CD14-positive monocyte (primary cell): ENCODE data around the gene NARS2. TPM values are rescaled to one million over a fixed set of nuclear protein-coding genes. Genes with fewer than 3 reads are reported as not detected.

ENCODE experiments used
- DNase-seq, 3 donors: peaks; one replicate each; pipeline ENCODE4 v3.0.0-alpha.2; 2011 to 2022
- H2AFZ ChIP-seq: 2 replicates; pipeline ENCODE4 v1.6.0; 2012; ENCODE audit warnings: mild to moderate bottlenecking, low read depth, low read length, inconsistent platforms; ENCODE audit not compliant: insufficient read depth, poor library complexity, severe bottlenecking
- H3K27ac ChIP-seq, 2 donors: 1 replicate in 1 of 2; 2 replicates in 1 of 2; pipeline ENCODE4 v1.5.1; 2012 to 2013; ENCODE audit warnings: low read length in 2 of 2, control low read depth in 1 of 2, inconsistent platforms in 1 of 2, low read depth in 1 of 2, mild to moderate bottlenecking in 1 of 2
- H3K27me3 ChIP-seq, 2 donors: one replicate each; pipeline versions ENCODE4 v1.6.0 to v1.6.1; 2011 to 2013; ENCODE audit warnings: low read length in 2 of 2; ENCODE audit not compliant: control insufficient read depth in 2 of 2, insufficient read depth in 2 of 2
- H3K36me3 ChIP-seq, 2 donors: replicated peaks in 1 of 2; 1 replicate in 1 of 2; 2 replicates in 1 of 2; pipeline versions ENCODE4 v1.5.1 to v1.6.1; 2012 to 2013; ENCODE audit warnings: low read length in 2 of 2, control low read depth in 1 of 2, inconsistent platforms in 1 of 2, mild to moderate bottlenecking in 1 of 2; ENCODE audit not compliant: insufficient read depth in 2 of 2, control insufficient read depth in 1 of 2
- H3K4me1 ChIP-seq, 2 donors: 1 replicate in 1 of 2; 2 replicates in 1 of 2; pipeline versions ENCODE4 v1.5.1 to v1.6.1; 2012 to 2013; ENCODE audit warnings: low read length in 2 of 2, control low read depth in 1 of 2, inconsistent platforms in 1 of 2, mild to moderate bottlenecking in 1 of 2, moderate library complexity in 1 of 2; ENCODE audit not compliant: insufficient read depth in 2 of 2, control insufficient read depth in 1 of 2
- H3K4me2 ChIP-seq: replicated peaks from 2 replicates; pipeline ENCODE3; 2012; ENCODE audit warnings: low read length, moderate library complexity, mild to moderate bottlenecking; ENCODE audit not compliant: poor library complexity, severe bottlenecking; ENCODE audit errors: extremely low read depth
- H3K4me3 ChIP-seq, 3 experiments: fragments of 200-600 bp in 1 of 3; sonication (generic) in 1 of 3; replicated peaks in 1 of 3; 1 replicate in 2 of 3; 2 replicates in 1 of 3; pipeline ENCODE4 v1.5.1; 2011 to 2013; ENCODE audit warnings: low read length in 3 of 3, mild to moderate bottlenecking in 3 of 3, control low read depth in 2 of 3, low read depth in 2 of 3, inconsistent platforms in 1 of 3, moderate library complexity in 1 of 3
- H3K79me2 ChIP-seq: 2 replicates; pipeline ENCODE4 v1.6.0; 2012; ENCODE audit warnings: mild to moderate bottlenecking, control low read depth, inconsistent platforms, low read length, moderate library complexity; ENCODE audit not compliant: insufficient read depth
- H3K9ac ChIP-seq: 2 replicates; pipeline ENCODE4 v1.6.0; 2017; ENCODE audit warnings: low read length, mild to moderate bottlenecking; ENCODE audit not compliant: insufficient read depth, poor library complexity, severe bottlenecking
- H3K9me3 ChIP-seq, 2 donors: replicated peaks in 1 of 2; 1 replicate in 1 of 2; 2 replicates in 1 of 2; pipeline versions ENCODE4 v1.5.1 to v1.6.1; 2012 to 2013; ENCODE audit warnings: low read length in 2 of 2, control low read depth in 1 of 2; ENCODE audit not compliant: control insufficient read depth in 1 of 2, insufficient read depth in 1 of 2
- H4K20me1 ChIP-seq: 2 replicates; pipeline ENCODE4 v1.6.0; 2012; ENCODE audit warnings: mild to moderate bottlenecking, low read length, control low read depth, moderate library complexity; ENCODE audit not compliant: insufficient read depth
- H3K27ac Mint-ChIP-seq, 7 donors: one replicate each; pipeline ENCODE4 v1.8.0; 2020; ENCODE audit warnings: mild to moderate bottlenecking in 7 of 7, mixed read lengths in 7 of 7, moderate library complexity in 6 of 7, inconsistent platforms in 2 of 7
- H3K27me3 Mint-ChIP-seq, 3 donors: one replicate each; pipeline ENCODE4 v1.8.0; 2021 to 2022; ENCODE audit warnings: low read depth in 3 of 3, mild to moderate bottlenecking in 3 of 3, mixed read lengths in 3 of 3, moderate library complexity in 3 of 3, inconsistent platforms in 1 of 3
- H3K36me3 Mint-ChIP-seq, 2 donors: one replicate each; pipeline ENCODE4 v1.8.0; 2020; ENCODE audit warnings: mixed read lengths in 2 of 2, inconsistent platforms in 1 of 2, mild to moderate bottlenecking in 1 of 2
- H3K4me1 Mint-ChIP-seq: one replicate; pipeline ENCODE4 v1.8.0; 2020; ENCODE audit warnings: mild to moderate bottlenecking, mixed read lengths
- H3K4me3 Mint-ChIP-seq, 2 donors: one replicate each; pipeline ENCODE4 v1.8.0; 2020; ENCODE audit warnings: mild to moderate bottlenecking in 2 of 2, mixed read lengths in 2 of 2, moderate library complexity in 1 of 2
- H3K9me3 Mint-ChIP-seq, 7 donors: one replicate each; pipeline ENCODE4 v1.8.0; 2020 to 2022; ENCODE audit warnings: mixed read lengths in 7 of 7, mild to moderate bottlenecking in 6 of 7, moderate library complexity in 6 of 7, inconsistent platforms in 2 of 7
- CTCF ChIP-seq: fragments of 200-600 bp; IDR thresholded peaks from one replicate; pipeline ENCODE4 v1.8.0; 2022; ENCODE audit warnings: antibody characterized with exemption, mild to moderate bottlenecking
- WGBS: methylation state at CpG from one replicate; pipeline ENCODE4 v1.1.5; 2013; ENCODE audit warnings: missing lambda C conversion rate; ENCODE audit not compliant: insufficient coverage; 5-methylcytosine and 5-hydroxymethylcytosine counted together
- intact Hi-C, 2 donors: fragments of 100-400 bp; cut with micrococcal nuclease; formaldehyde crosslinking; loops; one replicate each; pipeline versions ENCODE4 v1.15.0 to v1.15.1; 2023
- polyA plus RNA-seq, 3 donors: library from polyadenylated mRNA; depleted of rRNA in 1 of 3; unstranded in 2 of 3; stranded (reverse) in 1 of 3; fragments of 300-500 nt in 2 of 3; fragments of >200 nt in 1 of 3; fragmentation: Illumina TruSeq in 2 of 3; gene quantifications; 1 replicate in 2 of 3; 2 replicates in 1 of 3; pipeline ENCODE4 v1.2.3, GENCODE V29; 2012 to 2021

NARS2 gene
- polyA plus RNA-seq, 3 donors, result 4.3 to 6.6 (median 4.9) TPM

GRCh38 chr11:78560826-78561484 lies 13.7 kb downstream of the NARS2 start:
- Histone ChIP-seq H3K9me3 (no peaks in the 10 kb centered on the region), H3K27me3 (no peaks in the 10 kb centered on the region), H3K27ac (peak overlapping the region in 1 of 2 donors; percentile 79), H2AFZ (peak overlapping the region; percentile 52), H3K4me1 (peaks cover 38 to 43% of the 10 kb centered on the region in 2 donors), H4K20me1 (no peaks in the 10 kb centered on the region), H3K36me3 (peaks cover 15 to 34% of the 10 kb centered on the region in 2 donors), H3K4me3 (peak overlapping the region in 2 of 3 experiments; percentile 13 to 62), H3K79me2 (peaks cover 40% of the 10 kb centered on the region), H3K9ac (peak overlapping the region; percentile 27), H3K4me2 (peak overlapping the region; percentile 68)
- peak overlapping the region; percentile 54 to 71 for H3K4me3 Mint-ChIP-seq
- H3K27me3 Mint-ChIP-seq, result no peaks in the 10 kb centered on the region
- peaks cover 27 to 28% of the 10 kb centered on the region in 2 donors for H3K36me3 Mint-ChIP-seq
- peak in 2 of 3 donors; percentile 16 to 23 for DNase-seq
- 15% methylated on average over 4 of the region's 8 CpGs for WGBS
- H3K27ac Mint-ChIP-seq, result peak overlapping the region; percentile 53 to 90 (median 77)
- no peak for TF ChIP-seq CTCF
- peaks cover 44% of the 10 kb centered on the region for H3K4me1 Mint-ChIP-seq
- no peaks in the 10 kb centered on the region for H3K9me3 Mint-ChIP-seq
- intact Hi-C loops, result loop anchor here (5.0 to 10.0 kb wide), 3 partner anchors 149 to 329 kb away; no protein-coding TSS in a partner anchor

- H4K20me1 ChIP-seq, result no peaks in the 10 kb centered on the region
- no peak for DNase-seq
- peaks cover 28% of the 10 kb centered on the region in 2 donors for H3K36me3 Mint-ChIP-seq
- H3K4me1 Mint-ChIP-seq, result peaks cover 44% of the 10 kb centered on the region
- H3K4me3 Mint-ChIP-seq, result no peak overlapping the region
- peak overlapping the region in 4 of 7 donors; percentile 3 to 80 (median 66) for H3K27ac Mint-ChIP-seq
- peaks cover 40% of the 10 kb centered on the region for H3K79me2 ChIP-seq
- no peak for TF ChIP-seq CTCF
- peaks cover 11 to 30% of the 10 kb centered on the region in 2 donors for H3K36me3 ChIP-seq
- peak overlapping the region in 1 of 3 experiments; percentile 62 for H3K4me3 ChIP-seq
- H3K9me3 ChIP-seq, result no peaks in the 10 kb centered on the region
- no peaks in the 10 kb centered on the region for H3K27me3 ChIP-seq
- peak overlapping the region; percentile 68 for H3K4me2 ChIP-seq
- H3K27ac ChIP-seq, result peak overlapping the region in 1 of 2 donors; percentile 79
- WGBS, result no CpG with 5 or more reads among the region's 3 CpGs
- H2AFZ ChIP-seq, result no peak overlapping the region
- no peaks in the 10 kb centered on the region for H3K27me3 Mint-ChIP-seq
- intact Hi-C loops, result loop anchor here (5.0 to 10.0 kb wide), 3 partner anchors 148 to 328 kb away; no protein-coding TSS in a partner anchor
- no peaks in the 10 kb centered on the region for H3K9me3 Mint-ChIP-seq
- peaks cover 38 to 43% of the 10 kb centered on the region in 2 donors for H3K4me1 ChIP-seq
- no peak overlapping the region for H3K9ac ChIP-seq
These were observed 14.5 kb downstream of the NARS2 start for GRCh38 chr11:78560153-78560552.
